SK-MEL-5 (cell line): ENCODE measurements around the gene C1QL1. TPM values are rescaled to one million over a fixed set of nuclear protein-coding genes. Genes with fewer than 3 reads are reported as not detected.
A peak's percentile ranks its signal among the peaks of the same experiment; 100 is the strongest.

Experiments used
- DNase-seq: peaks from one replicate; pipeline ENCODE4 v3.0.0-alpha.2; 2016; ENCODE audit warnings: low read depth, low spot score
- in situ Hi-C: cut with HindIII; loops from 2 replicates; pipeline ENCODE4 v1.10.0; 2016; ENCODE audit warnings: low sequenced_read_pairs, high pct_unique_total_duplicates, low pct_unique_long_range_greater_than_20kb
- polyA plus RNA-seq, 2 experiments: library from polyadenylated mRNA; depleted of rRNA; stranded (reverse); fragments of >200 nt; gene quantifications; 2 replicates each; pipeline ENCODE4 v1.2.3, GENCODE V29; 2015
- total RNA-seq: library from RNA; depleted of rRNA; stranded (reverse); fragments of >200 nt; shearing (Covaris generic); gene quantifications from 2 replicates; pipeline ENCODE4 v1.2.3, GENCODE V29; 2014; rRNA removed

Gene C1QL1
- 3.8 and 5.0 TPM in 2 replicates for total RNA-seq
- polyA plus RNA-seq (2015; cell fraction: cytosol; rRNA removed), result 19.1 and 20.9 TPM in 2 replicates
- polyA plus RNA-seq (2015; cell fraction: nucleus; rRNA removed), result 0.89 and 4.8 TPM in 2 replicates

- DNase-seq, result peak; percentile 90
Measured at GRCh38 chr17:44968225-44969143, at the start of gene C1QL1. TSS of gene C1QL1 (minus strand) at chr17:44968303. CDS start at chr17:44968048, 255 bp downstream.

GRCh38 chr17:45016823-45017222 lies 48.7 kb upstream of the C1QL1 start:
- in situ Hi-C loops, result no loop called here
- DNase-seq, result peak; percentile 44

More at GRCh38 chr17:44968225-44969143, at the start of gene C1QL1:
- in situ Hi-C loops, result no loop called here

DNA sequence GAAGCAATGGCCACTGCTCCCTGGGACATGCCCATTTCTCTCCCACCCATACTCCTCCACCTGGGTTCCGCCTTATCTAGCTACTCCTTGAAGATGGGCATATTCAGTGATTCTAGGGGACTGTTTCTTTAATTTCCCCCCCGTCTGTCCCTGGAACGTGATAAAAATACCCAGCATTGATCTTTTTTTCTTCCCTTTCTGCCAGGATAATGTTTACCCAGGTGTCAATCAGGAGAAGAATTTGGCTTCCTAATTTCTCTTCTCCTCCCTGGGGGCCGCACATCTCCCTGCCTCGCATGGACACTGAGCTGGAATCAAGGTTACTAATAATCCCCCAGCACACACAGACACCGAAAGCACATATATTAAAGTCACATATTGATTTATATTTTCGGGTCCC lies 48.1 kb upstream of the C1QL1 start:
- in situ Hi-C loops, result no loop called here
- no peak for DNase-seq

- in situ Hi-C loops, result no loop called here
- no peak for DNase-seq
Measured at GRCh38 chr17:45013021-45013997, 45.2 kb upstream of the C1QL1 start.

GRCh38 chr17:45011767-45012166 lies 43.7 kb upstream of the C1QL1 start:
- in situ Hi-C loops, result no loop called here
- DNase-seq, result no peak

DNA sequence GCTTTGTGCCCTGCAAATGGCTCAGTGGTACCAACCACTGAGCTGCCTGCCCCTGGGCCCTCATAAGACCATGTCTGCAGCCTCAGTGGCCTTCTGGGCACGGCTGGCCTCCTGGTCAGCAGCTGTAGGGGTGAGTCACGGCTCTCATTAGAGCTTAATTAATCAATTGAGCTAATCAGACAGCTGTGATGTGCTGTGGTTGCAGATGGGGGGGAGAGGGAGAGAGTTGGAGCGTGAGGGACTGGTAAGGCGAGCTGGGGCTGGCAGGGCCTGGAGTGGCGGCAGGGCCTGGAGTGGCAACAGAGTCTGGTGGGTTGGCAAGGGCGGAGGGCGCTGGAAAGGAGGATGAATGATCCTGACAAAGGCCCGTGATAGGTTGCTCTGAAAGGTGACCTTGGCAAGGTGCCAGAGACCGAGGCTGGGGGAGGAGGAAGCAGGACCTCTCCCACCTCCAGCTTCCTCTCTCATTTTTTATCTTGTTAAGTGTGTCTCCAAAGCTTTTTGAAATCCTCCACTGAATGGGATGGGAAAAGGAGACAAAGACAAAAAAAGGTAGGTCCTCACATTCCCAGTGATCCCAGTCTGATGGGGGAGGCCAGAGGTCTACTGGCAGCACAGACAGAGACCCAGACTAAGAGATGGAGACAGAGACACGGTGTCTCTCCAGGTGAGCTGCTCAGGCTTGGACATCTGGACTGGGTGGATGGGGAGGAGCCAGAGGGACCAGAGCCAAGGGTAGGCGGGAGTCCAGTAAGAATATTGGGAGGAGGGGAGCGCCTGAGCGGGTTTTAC lies 41.8 kb upstream of the C1QL1 start:
- in situ Hi-C loops, result no loop called here
- no peak for DNase-seq

- DNase-seq, result no peak
- in situ Hi-C loops, result no loop called here
Measured at GRCh38 chr17:45008216-45008615, 40.1 kb upstream of the C1QL1 start.

DNA sequence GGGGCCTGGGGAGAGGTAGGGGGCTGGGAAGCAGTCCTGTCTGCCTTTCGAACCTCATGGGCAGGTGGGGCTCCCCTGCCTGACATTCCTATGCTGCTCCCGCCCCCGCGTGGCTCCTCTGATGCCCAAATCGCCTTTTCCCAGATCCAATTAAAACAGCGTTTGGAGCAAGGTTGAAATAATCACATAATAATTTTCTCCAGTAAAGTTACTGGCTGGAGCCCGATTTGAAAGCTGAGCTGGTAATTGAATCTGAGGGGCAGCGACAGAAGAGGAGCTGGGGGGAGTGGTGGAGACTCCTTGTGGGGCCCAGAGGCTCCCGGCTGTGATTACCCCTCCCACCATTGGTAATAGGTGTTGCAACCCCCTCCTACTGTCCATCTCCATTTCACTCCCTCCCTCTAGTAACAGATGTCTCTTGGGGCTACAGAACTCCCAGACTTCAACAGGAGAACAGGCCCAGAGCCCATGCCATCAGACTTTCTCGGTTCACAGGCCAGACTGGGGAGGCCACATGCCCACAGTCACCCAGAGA lies 38.9 kb upstream of the C1QL1 start:
- in situ Hi-C loops, result no loop called here
- no peak for DNase-seq

GRCh38 chr17:45005700-45006099 lies 37.6 kb upstream of the C1QL1 start:
- in situ Hi-C loops, result no loop called here
- no peak for DNase-seq

GRCh38 chr17:45004388-45004787 lies 36.3 kb upstream of the C1QL1 start:
- no peak for DNase-seq
- in situ Hi-C loops, result no loop called here

DNA sequence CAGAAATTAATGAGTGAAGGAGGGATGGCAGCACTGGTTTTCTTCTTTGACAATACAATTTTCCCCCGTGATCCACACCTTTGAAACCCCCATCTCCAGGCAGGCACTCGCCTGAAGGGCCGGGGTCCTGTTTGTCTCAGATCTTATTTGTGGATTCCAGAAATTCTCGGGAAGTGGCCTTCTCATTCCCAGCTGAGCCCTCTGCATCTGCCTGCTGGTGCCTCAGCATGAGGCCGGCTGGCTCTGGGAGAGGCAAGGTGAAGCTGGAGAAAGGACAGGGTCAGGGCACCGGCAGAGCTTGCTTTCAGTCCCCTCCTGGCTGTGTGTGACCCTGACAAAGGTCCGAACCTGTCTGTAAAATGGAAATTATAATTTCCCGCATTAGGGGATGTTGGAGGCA lies 35.8 kb upstream of the C1QL1 start:
- no peak for DNase-seq
- in situ Hi-C loops, result no loop called here

DNA sequence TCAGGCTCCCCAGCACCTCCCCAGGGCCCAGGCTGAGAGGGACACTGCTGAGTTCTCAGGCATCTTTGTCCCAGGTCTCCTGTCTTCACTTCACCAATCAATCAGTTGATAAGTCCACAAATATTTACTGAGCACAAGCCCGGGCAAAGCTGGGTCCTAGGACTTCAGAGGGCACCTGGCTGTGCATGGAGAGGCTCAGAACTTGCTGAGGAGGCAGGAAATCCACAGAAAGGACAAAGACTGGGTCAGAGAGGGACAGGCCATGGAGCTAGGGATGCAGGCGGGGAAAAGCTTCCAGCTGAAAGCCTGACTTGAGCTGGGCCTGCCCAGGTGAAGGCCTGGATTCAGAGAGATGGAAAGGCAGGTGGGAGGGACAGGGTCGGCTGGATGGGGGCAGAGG lies 33.2 kb upstream of the C1QL1 start:
- DNase-seq, result no peak
- in situ Hi-C loops, result no loop called here

GRCh38 chr17:44999433-44999832 lies 31.3 kb upstream of the C1QL1 start:
- DNase-seq, result no peak
- in situ Hi-C loops, result no loop called here

DNA sequence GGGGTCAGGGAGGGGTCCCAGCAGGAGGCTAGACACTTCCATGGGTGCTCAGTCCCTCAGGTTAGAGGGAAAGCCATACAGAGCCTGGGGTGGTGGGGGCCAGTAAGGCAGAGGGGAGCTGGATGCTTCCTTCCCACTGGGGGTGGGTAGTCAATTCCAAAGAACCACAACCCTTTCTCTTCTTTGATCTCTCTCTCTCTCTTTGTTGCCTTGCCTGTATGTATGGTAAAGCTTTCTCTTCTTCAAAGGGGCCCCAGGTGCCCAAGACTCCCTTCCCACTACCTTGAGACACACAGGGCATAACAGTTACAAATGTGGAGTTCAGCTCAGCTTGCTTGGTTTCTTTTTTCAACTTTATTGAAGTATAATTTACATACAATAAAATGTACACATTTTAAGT lies 30.5 kb upstream of the C1QL1 start:
- DNase-seq, result no peak
- in situ Hi-C loops, result no loop called here

DNA sequence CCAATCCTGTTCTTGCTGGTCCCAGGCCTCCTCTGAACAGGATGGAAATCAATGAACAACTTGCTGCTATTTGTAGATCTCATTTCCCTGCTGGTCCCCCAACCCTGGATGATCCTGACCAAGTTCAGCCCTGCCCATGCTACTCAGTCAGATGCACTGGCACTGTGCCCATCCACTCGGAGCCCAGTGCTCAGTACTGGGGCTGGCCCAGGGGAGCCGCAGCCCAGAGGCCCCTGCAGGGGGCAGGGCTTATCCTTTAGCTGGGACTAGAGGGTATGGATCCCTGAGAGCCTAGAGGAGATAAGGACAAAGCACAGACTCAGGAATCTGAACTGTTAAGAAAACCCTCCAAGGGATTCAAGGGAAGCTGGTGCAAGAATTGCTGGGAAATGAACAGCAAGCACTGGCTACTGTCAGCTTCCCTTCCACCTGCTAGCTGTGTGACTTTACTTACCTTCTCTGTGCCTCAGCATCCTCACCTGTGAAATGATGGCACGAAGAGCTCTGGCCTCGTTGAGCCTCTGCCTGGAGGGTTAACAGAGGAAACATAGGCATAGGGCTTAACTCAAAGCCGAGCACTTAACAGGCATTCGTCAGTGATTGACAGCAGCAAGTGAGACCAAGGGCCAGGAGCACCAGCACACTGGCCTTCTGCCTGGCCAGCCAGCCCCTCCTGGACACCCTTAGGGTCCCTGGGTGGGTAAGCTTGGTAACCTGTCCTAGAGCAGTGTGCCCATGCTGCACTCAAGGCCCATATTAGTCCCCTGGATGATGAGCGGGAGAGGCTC lies 29.8 kb upstream of the C1QL1 start:
- no peak for DNase-seq
- in situ Hi-C loops, result no loop called here

DNA sequence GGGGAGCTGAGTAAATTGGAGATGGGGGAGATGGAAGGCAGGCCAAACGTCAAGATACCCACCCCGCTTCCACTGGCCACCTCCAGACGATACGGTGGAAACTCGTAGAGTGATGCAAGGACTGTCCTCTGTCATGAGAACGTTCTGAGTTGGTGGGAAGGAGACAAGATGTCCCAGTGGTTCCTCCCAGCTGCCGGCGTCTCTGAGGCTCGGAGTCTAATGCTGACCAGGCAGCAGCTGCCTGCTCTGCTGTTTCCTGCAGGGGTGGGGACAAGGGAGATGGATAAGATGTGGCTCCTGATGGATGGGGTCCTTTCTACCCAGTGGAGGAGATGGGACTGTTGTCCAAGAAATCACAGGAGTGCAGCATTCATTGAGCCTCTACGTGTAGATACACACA lies 28.2 kb upstream of the C1QL1 start:
- in situ Hi-C loops, result no loop called here
- no peak for DNase-seq
